Measurements from ENCODE around the gene RGS9.

GRCh38 chr17:65160516-65160915 lies 23.3 kb downstream of the RGS9 start:
- TF ChIP-seq CTCF (IDR thresholded peaks at IDR 0.05) (no peak), POLR2A (IDR thresholded peaks at IDR 0.05) (no peak)

Data from Peyer's patch (tissue), 4 donors.